ENCODE measurements around the gene NUP98.

- no peak for TF ChIP-seq CTCF (conservative IDR thresholded peaks at IDR 0.05; ENCODE audit: low read depth, low read length)
- no peak for TF ChIP-seq EZH2 (IDR thresholded peaks at IDR 0.05; ENCODE audit: borderline replicate concordance, low read depth, low read length, poor library complexity, severe bottlenecking)
These were observed 19.9 kb upstream of the NUP98 start for GRCh38 chr11:3817181-3817800.

Measured in A673 (cell line).